IMR-90 (cell line): ENCODE data around the gene COL28A1. TPM values are rescaled to one million over a fixed set of nuclear protein-coding genes. Genes with fewer than 3 reads are reported as not detected.
"Not testable (repeated sequence)": the region's sequence is repeated elsewhere in the genome, so short reads cannot be mapped to it uniquely, and the experiment has no call there.

Source experiments
- ATAC-seq: fragments of 200-7000 bp; cut with Tn5 transposase; 2 replicates; pipeline ENCODE4 v1.9.1; 2020; ENCODE audit warnings: low read depth, mild to moderate bottlenecking, moderate library complexity
- BruUV-seq: library from RNA; stranded (reverse); fragments of 400-500 nt; replicated peaks from 2 replicates; lab custom pipeline; 2021; lab: Mats Ljungman, UMichigan
- CTCF ChIA-PET: fragments of 300-600 bp; formaldehyde crosslinking; extraction: SDS; loops from one replicate; lab custom pipeline; 2021; ENCODE audit warnings: antibody characterized with exemption; lab: Yijun Ruan, JAX
- POLR2A ChIA-PET: fragments of 300-600 bp; sonication (Branson Sonifier 250); formaldehyde crosslinking; loops from one replicate; lab custom pipeline; 2022; ENCODE audit warnings: antibody characterized with exemption; ENCODE audit not compliant: unreplicated experiment; lab: Charles Lee
- DNase-seq: peaks from one replicate; pipeline ENCODE4 v3.0.0; 2013
- H2AFZ ChIP-seq: replicated peaks from 2 replicates; pipeline ENCODE3; 2013; ENCODE audit warnings: low read length, mild to moderate bottlenecking; ENCODE audit not compliant: poor library complexity
- H2AK5ac ChIP-seq: 2 replicates; pipeline ENCODE4 v1.6.1; 2013; ENCODE audit warnings: low read depth, low read length, inconsistent platforms
- H2AK9ac ChIP-seq: replicated peaks from 2 replicates; pipeline ENCODE3; 2013; ENCODE audit warnings: mild to moderate bottlenecking, low read depth, low read length, moderate library complexity; ENCODE audit not compliant: poor library complexity
- H2BK120ac ChIP-seq: 2 replicates; pipeline ENCODE4 v1.6.1; 2013; ENCODE audit warnings: low read depth, low read length, inconsistent platforms
- H2BK15ac ChIP-seq: 3 replicates; pipeline ENCODE4 v1.6.1; 2013; ENCODE audit warnings: low read depth, low read length, inconsistent platforms
- H2BK20ac ChIP-seq: 2 replicates; pipeline ENCODE4 v1.6.1; 2013; ENCODE audit warnings: low read depth, mild to moderate bottlenecking, inconsistent platforms, low read length, moderate library complexity
- H2BK5ac ChIP-seq: 2 replicates; pipeline ENCODE4 v1.6.1; 2013; ENCODE audit warnings: mild to moderate bottlenecking, low read depth, low read length, inconsistent platforms; ENCODE audit not compliant: poor library complexity, severe bottlenecking
- H3K14ac ChIP-seq: replicated peaks from 2 replicates; pipeline ENCODE4 v1.6.1; 2013; ENCODE audit warnings: low read depth, low read length, inconsistent platforms
- H3K18ac ChIP-seq: 2 replicates; pipeline ENCODE4 v1.6.1; 2013; ENCODE audit warnings: low read depth, low read length, control low read depth
- H3K23ac ChIP-seq: 2 replicates; pipeline ENCODE4 v1.6.1; 2013; ENCODE audit warnings: low read depth, low read length, inconsistent platforms
- H3K27ac ChIP-seq: 2 replicates; pipeline ENCODE4 v1.5.1; 2013; ENCODE audit warnings: mild to moderate bottlenecking, control low read depth, low read length; ENCODE audit not compliant: insufficient read depth
- H3K27me3 ChIP-seq: 2 replicates; pipeline ENCODE4 v1.6.1; 2013; ENCODE audit warnings: low read length; ENCODE audit not compliant: control insufficient read depth, insufficient read depth
- H3K36me3 ChIP-seq: 2 replicates; pipeline ENCODE4 v1.6.1; 2013; ENCODE audit warnings: low read length, mixed read lengths; ENCODE audit not compliant: control insufficient read depth, insufficient read depth
- H3K4ac ChIP-seq: 2 replicates; pipeline ENCODE4 v1.6.1; 2013; ENCODE audit warnings: low read depth, low read length, inconsistent platforms
- H3K4me1 ChIP-seq: 2 replicates; pipeline ENCODE4 v1.6.1; 2013; ENCODE audit warnings: low read length, mixed read lengths; ENCODE audit not compliant: control insufficient read depth, insufficient read depth
- H3K4me2 ChIP-seq: 2 replicates; pipeline ENCODE4 v1.6.1; 2013; ENCODE audit warnings: low read depth, mild to moderate bottlenecking, control low read depth, low read length, moderate library complexity
- H3K4me3 ChIP-seq: 2 replicates; pipeline ENCODE4 v1.5.1; 2013; ENCODE audit warnings: low read depth, mild to moderate bottlenecking, control low read depth, low read length, moderate library complexity; ENCODE audit not compliant: insufficient read depth
- H3K56ac ChIP-seq: 2 replicates; pipeline ENCODE4 v1.6.1; 2013; ENCODE audit warnings: low read length, inconsistent platforms; ENCODE audit not compliant: insufficient read depth; ENCODE audit errors: extremely low read depth
- H3K79me1 ChIP-seq, 2 experiments: 2 replicates each; pipeline ENCODE4 v1.6.1; 2013; ENCODE audit warnings: low read length in 2 of 2, inconsistent platforms in 1 of 2, low read depth in 1 of 2
- H3K9ac ChIP-seq: 2 replicates; pipeline ENCODE4 v1.6.1; 2013; ENCODE audit warnings: low read depth, low read length, control low read depth
- H3K9me1 ChIP-seq: 2 replicates; pipeline ENCODE4 v1.6.1; 2013; ENCODE audit warnings: low read length, inconsistent platforms; ENCODE audit not compliant: insufficient read depth
- H3K9me3 ChIP-seq: 2 replicates; pipeline ENCODE4 v1.6.1; 2013; ENCODE audit warnings: low read length; ENCODE audit not compliant: control insufficient read depth, insufficient read depth
- H4K20me1 ChIP-seq: 2 replicates; pipeline ENCODE4 v1.6.1; 2013; ENCODE audit warnings: low read length, inconsistent platforms; ENCODE audit not compliant: insufficient read depth
- H4K5ac ChIP-seq: 2 replicates; pipeline ENCODE4 v1.6.1; 2013; ENCODE audit warnings: mild to moderate bottlenecking, low read depth, low read length, control low read depth
- H4K8ac ChIP-seq, 2 experiments: 2 replicates each; pipeline ENCODE4 v1.6.1; 2013; ENCODE audit warnings: low read depth in 2 of 2, low read length in 2 of 2, control low read depth in 1 of 2, inconsistent platforms in 1 of 2
- H4K91ac ChIP-seq: 2 replicates; pipeline ENCODE4 v1.6.1; 2013; ENCODE audit warnings: low read depth, low read length, inconsistent platforms; ENCODE audit not compliant: insufficient read depth
- WGBS, 2 experiments: methylation state at CpG; one replicate each; pipeline versions ENCODE4 v1.1.5 to v1.1.7; 2013; ENCODE audit warnings: missing lambda C conversion rate in 2 of 2; ENCODE audit not compliant: insufficient read length in 1 of 2; ENCODE audit errors: extremely low coverage in 2 of 2; 5-methylcytosine and 5-hydroxymethylcytosine counted together
- dilution Hi-C: fragments of 300-500 bp; cut with HindIII; formaldehyde crosslinking; loops from one replicate; pipeline ENCODE4 v1.14.3; 2018; ENCODE audit warnings: low sequenced_read_pairs; ENCODE audit not compliant: unreplicated experiment
- in situ Hi-C: fragments of 300-500 bp; cut with MboI; formaldehyde crosslinking; loops from 3 replicates; pipeline ENCODE4 v1.14.3; 2019; ENCODE audit warnings: low sequenced_read_pairs, inconsistent platforms, mixed read lengths
- intact Hi-C: fragments of 100-400 bp; cut with micrococcal nuclease; formaldehyde crosslinking; loops from 2 replicates; pipeline ENCODE4 v1.10.0; 2022
- polyA plus RNA-seq, 3 experiments: library from polyadenylated mRNA; depleted of rRNA; stranded (reverse); fragments of >200 nt; gene quantifications; 2 replicates each; pipeline ENCODE4 v1.2.3, GENCODE V29; 2012; ENCODE audit warnings: low replicate concordance in 1 of 3
- total RNA-seq: library from RNA; depleted of rRNA; stranded (reverse); fragments of >200 nt; gene quantifications from 2 replicates; pipeline ENCODE4 v1.2.3, GENCODE V29; 2012

Gene COL28A1
- total and polyA plus RNA-seq, 2 of the 4 experiments (the other 2 are of a cell fraction): under 0.01 to 0.05 TPM

DNA sequence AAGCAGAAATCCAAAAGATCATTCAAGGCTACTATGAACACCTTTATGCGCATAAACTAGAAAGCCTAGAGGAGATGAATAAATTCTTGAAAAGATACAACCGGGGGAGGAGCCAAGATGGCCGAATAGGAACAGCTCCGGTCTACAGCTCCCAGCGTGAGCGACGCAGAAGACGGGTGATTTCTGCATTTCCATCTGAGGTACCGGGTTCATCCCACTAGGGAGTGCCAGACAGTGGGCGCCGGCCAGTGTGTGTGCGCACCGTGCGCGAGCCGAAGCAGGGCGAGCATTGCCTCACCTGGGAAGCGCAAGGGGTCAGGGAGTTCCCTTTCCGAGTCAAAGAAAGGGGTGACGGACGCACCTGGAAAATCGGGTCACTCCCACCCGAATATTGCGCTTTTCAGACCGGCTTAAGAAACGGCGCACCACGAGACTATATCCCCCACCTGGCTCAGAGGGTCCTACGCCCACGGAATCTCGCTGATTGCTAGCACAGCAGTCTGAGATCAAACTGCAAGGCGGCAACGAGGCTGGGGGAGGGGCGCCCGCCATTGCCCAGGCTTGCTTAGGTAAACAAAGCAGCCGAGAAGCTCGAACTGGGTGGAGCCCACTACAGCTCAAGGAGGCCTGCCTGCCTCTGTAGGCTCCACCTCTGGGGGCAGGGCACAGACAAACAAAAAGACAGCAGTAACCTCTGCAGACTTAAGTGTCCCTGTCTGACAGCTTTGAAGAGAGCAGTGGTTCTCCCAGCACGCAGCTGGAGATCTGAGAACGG is 70.5 kb downstream of the COL28A1 start:
- in situ Hi-C loops, H2AFZ ChIP-seq, H2BK120ac ChIP-seq, H3K36me3 ChIP-seq, H3K9ac ChIP-seq, H3K4me1 ChIP-seq, POLR2A ChIA-PET, H3K9me1 ChIP-seq, H4K8ac ChIP-seq, H3K9me3 ChIP-seq, H3K27me3 ChIP-seq, dilution Hi-C loops, ATAC-seq, H4K20me1 ChIP-seq, H3K4ac ChIP-seq, H3K4me3 ChIP-seq, H2AK5ac ChIP-seq, H3K79me1 ChIP-seq, H3K23ac ChIP-seq, CTCF ChIA-PET, H2AK9ac ChIP-seq, BruUV-seq, intact Hi-C loops, DNase-seq, H3K18ac ChIP-seq, H2BK20ac ChIP-seq, H3K14ac ChIP-seq, H3K56ac ChIP-seq, H3K4me2 ChIP-seq, H3K27ac ChIP-seq, H2BK15ac ChIP-seq, H2BK5ac ChIP-seq, H4K5ac ChIP-seq, H4K91ac ChIP-seq: not testable (repeated sequence)
- no CpG with 5 or more reads among the region's 39 CpGs for WGBS, 2 experiments
